Cortex of kidney (tissue), 1 donor: ENCODE data around the gene SNX4.

Experiments used
- DNase-seq: peaks from one replicate; lab custom pipeline; 2025; lab: John Stamatoyannopoulos, UW

The SNX4 gene

DNA sequence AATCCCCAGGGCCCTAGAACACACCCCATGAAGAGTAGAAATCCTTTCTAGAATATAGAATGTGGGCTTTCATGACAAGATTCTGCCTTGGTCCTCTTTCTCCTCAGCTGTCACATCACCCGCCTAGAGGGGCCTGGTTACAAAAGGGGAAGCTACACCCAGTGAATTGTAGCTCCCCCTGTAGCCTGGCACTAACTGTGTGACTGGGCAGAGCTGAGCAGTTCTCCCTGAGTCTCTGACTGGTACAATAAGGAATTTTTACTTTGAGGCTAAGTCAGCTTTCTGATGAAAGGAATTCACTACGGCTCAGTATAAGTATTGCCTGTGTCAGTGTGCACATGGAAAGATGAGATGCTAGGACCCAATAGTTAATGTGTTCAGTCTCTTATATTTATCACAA is 116.2 kb downstream of the SNX4 start:
- no peak for DNase-seq

DNA sequence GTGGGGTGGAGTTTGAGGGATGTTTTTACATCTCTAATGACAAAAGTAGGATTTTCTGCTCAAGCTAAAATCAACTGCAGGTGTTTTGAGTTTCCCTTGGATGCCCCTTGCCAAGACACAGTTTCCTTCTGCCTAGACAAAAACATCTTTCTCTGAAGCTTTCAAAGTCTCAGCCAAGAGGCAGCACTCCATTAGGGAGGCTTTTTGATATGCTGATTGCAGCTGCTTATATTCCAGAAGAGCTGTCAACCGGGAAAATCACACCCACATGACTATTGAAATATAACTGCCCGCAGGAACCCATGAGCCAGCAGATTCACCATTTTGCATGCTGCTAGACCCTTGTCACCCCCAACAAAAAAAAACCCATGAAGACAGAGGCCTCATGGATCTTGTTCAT is 117.4 kb downstream of the SNX4 start:
- no peak for DNase-seq

DNA sequence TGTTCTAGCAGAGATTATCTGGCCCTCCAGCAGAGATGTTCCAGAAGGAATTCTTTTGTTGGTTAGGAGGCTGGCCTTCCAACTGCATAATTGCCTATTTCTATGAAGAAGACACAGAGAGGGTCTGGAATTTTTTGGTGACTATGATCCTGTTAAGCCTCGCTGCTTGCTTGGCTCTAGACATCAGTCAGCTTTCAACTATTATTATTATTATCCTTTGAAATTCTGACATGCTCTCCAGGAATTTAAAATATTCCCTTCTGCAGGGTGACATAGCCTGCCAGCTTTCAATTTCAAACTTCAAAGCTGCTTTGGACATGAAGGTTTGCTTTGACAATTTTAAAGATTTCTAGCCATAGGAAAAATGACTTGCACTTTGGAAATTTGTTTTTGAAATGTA is 118.6 kb downstream of the SNX4 start:
- no peak for DNase-seq

DNA sequence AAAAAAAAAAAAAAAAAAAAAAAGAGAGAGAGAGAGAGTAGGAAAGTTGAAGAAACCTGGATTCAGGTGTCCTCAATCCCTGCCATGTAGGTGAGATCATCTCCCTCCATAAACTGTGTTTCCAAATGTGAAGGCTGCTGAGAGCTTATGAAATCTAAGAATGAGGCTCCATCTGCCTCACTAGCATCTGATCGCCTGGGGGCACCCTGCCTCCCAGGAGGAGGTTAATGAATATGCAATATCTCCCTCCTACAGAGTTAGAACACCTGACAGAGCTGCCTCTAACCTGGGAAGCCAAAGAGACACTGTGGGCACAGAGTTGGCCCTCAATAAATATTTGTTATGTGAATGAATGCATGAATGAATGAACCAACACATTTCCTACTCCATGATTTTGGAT is 121.0 kb downstream of the SNX4 start:
- no peak for DNase-seq
